NCI-H146 treated with DMSO at 0.1 percent for 48 hours (cell line): ENCODE results near the gene LRRC53.

Experiments
- DNase-seq: peaks from one replicate; lab custom pipeline; 2025; ENCODE audit not compliant: unreplicated experiment; lab: John Stamatoyannopoulos, UW

The LRRC53 gene

GRCh38 chr1:74452035-74452434 is 60.4 kb downstream of the LRRC53 start:
- no peak for DNase-seq

GRCh38 chr1:74437035-74437434 is 75.4 kb downstream of the LRRC53 start:
- no peak for DNase-seq

GRCh38 chr1:74436078-74436477 is 76.3 kb downstream of the LRRC53 start:
- DNase-seq, result no peak

GRCh38 chr1:74434321-74434720 is 78.1 kb downstream of the LRRC53 start:
- DNase-seq, result no peak

- DNase-seq, result no peak
Measured at GRCh38 chr1:74432325-74432724, 80.1 kb downstream of the LRRC53 start.

GRCh38 chr1:74431531-74431930 is 80.9 kb downstream of the LRRC53 start:
- no peak for DNase-seq

GRCh38 chr1:74430342-74430934 is 82.0 kb downstream of the LRRC53 start:
- no peak for DNase-seq

GRCh38 chr1:74429580-74429979 is 82.8 kb downstream of the LRRC53 start:
- DNase-seq, result no peak

GRCh38 chr1:74427681-74428080 is 84.7 kb downstream of the LRRC53 start:
- no peak for DNase-seq

GRCh38 chr1:74426208-74426937 is 86.0 kb downstream of the LRRC53 start:
- DNase-seq, result peak; percentile 38

GRCh38 chr1:74425676-74426075 is 86.7 kb downstream of the LRRC53 start:
- no peak for DNase-seq

GRCh38 chr1:74423471-74423870 is 88.9 kb downstream of the LRRC53 start:
- no peak for DNase-seq

- DNase-seq, result no peak
Measured at GRCh38 chr1:74422421-74423292, 89.8 kb downstream of the LRRC53 start.

- DNase-seq, result no peak
Measured at GRCh38 chr1:74420467-74420866, 91.9 kb downstream of the LRRC53 start.
